SK-N-SH treated with all-trans-retinoic acid at 6 μM for 48 hours (cell line): Measurements from ENCODE around the gene PAK5.

Source experiments
- ATAC-seq: fragments of 200-7000 bp; cut with Tn5 transposase; 3 replicates; pipeline ENCODE4 v1.9.1; 2020; ENCODE audit warnings: mild to moderate bottlenecking, moderate library complexity
- ARNTL ChIP-seq: fragments of 450-650 bp; formaldehyde crosslinking; IDR thresholded peaks from 2 replicates; pipeline ENCODE4 v1.5.0; 2020; ENCODE audit warnings: low read depth, mild to moderate bottlenecking, moderate library complexity, borderline replicate concordance
- BACH2 ChIP-seq: fragments of 250-450 bp; sonication (Bioruptor Pico); IDR thresholded peaks from 2 replicates; pipeline ENCODE4 v1.9.0; 2021; ENCODE audit warnings: mild to moderate bottlenecking, borderline replicate concordance
- CSDC2 ChIP-seq: fragments of 250-450 bp; sonication (Bioruptor Pico); IDR thresholded peaks from 2 replicates; pipeline ENCODE4 v1.5.0; 2020; ENCODE audit warnings: mild to moderate bottlenecking, moderate library complexity
- ESRRG ChIP-seq: fragments of 250-450 bp; sonication (Bioruptor Pico); IDR thresholded peaks from 2 replicates; pipeline ENCODE4 v1.6.1; 2021; ENCODE audit warnings: mild to moderate bottlenecking
- ISL1 ChIP-seq: fragments of 250-450 bp; sonication (Bioruptor Pico); IDR thresholded peaks from 2 replicates; pipeline ENCODE4 v2.1.2; 2022; ENCODE audit warnings: mild to moderate bottlenecking, moderate library complexity
- OSR1 ChIP-seq: fragments of 250-450 bp; sonication (Bioruptor Pico); IDR thresholded peaks from 2 replicates; pipeline ENCODE4 v1.8.0; 2022; ENCODE audit warnings: moderate library complexity, mild to moderate bottlenecking, inconsistent platforms
- PPARA ChIP-seq: fragments of 250-450 bp; sonication (Bioruptor Pico); IDR thresholded peaks from 2 replicates; pipeline ENCODE4 v1.5.0; 2020; ENCODE audit warnings: mild to moderate bottlenecking, borderline replicate concordance
- RARB ChIP-seq: fragments of 250-450 bp; sonication (Bioruptor Pico); IDR thresholded peaks from 2 replicates; pipeline ENCODE4 v1.8.0; 2021; ENCODE audit warnings: mild to moderate bottlenecking, moderate library complexity
- SNAI2 ChIP-seq: fragments of 250-450 bp; sonication (Bioruptor Pico); IDR thresholded peaks from 2 replicates; pipeline ENCODE4 v1.5.0; 2020; ENCODE audit warnings: mild to moderate bottlenecking, moderate library complexity
- TCF4 ChIP-seq: fragments of 250-450 bp; sonication (Bioruptor Pico); IDR thresholded peaks from 2 replicates; pipeline ENCODE4 v1.8.0; 2021; ENCODE audit warnings: mild to moderate bottlenecking, moderate library complexity, borderline replicate concordance
- TOX ChIP-seq: fragments of 250-450 bp; sonication (Bioruptor Pico); IDR thresholded peaks from 2 replicates; pipeline ENCODE4 v1.8.0; 2021; ENCODE audit warnings: mild to moderate bottlenecking, moderate library complexity, borderline replicate concordance
- ZC3H10 ChIP-seq: fragments of 250-450 bp; sonication (Bioruptor Pico); IDR thresholded peaks from 2 replicates; pipeline ENCODE4 v1.5.1; 2021; ENCODE audit warnings: mild to moderate bottlenecking, moderate library complexity
- ZFP3 ChIP-seq: fragments of 250-450 bp; sonication (Bioruptor Pico); IDR thresholded peaks from 2 replicates; pipeline ENCODE4 v1.5.0; 2020; ENCODE audit warnings: mild to moderate bottlenecking, moderate library complexity
- ZFP30 ChIP-seq: fragments of 450-650 bp; formaldehyde crosslinking; IDR thresholded peaks from 2 replicates; pipeline ENCODE4 v1.5.0; 2022; ENCODE audit warnings: mild to moderate bottlenecking, moderate library complexity
- ZNF565 ChIP-seq: fragments of 450-650 bp; formaldehyde crosslinking; conservative IDR thresholded peaks from 2 replicates; pipeline ENCODE4 v1.5.0; 2020; ENCODE audit warnings: low read depth, mild to moderate bottlenecking, moderate library complexity
- ZNF70 ChIP-seq: fragments of 450-650 bp; formaldehyde crosslinking; IDR thresholded peaks from 2 replicates; pipeline ENCODE4 v1.5.0; 2020; ENCODE audit warnings: mild to moderate bottlenecking, moderate library complexity
- ZNF8 ChIP-seq: fragments of 450-650 bp; formaldehyde crosslinking; IDR thresholded peaks from 2 replicates; pipeline ENCODE4 v1.5.0; 2020; ENCODE audit warnings: mild to moderate bottlenecking, moderate library complexity
- TF ChIP-seq, protein P1 (sequence below): fragments of 250-450 bp; sonication (Bioruptor Pico); IDR thresholded peaks from 2 replicates; pipeline ENCODE4 v1.5.1; 2020; ENCODE audit warnings: low read depth, mild to moderate bottlenecking, moderate library complexity
- TF ChIP-seq, protein P2 (sequence below): fragments of 250-450 bp; sonication (Bioruptor Pico); IDR thresholded peaks from 2 replicates; pipeline ENCODE4 v1.5.0; 2020; ENCODE audit warnings: mild to moderate bottlenecking, moderate library complexity
- TF ChIP-seq, protein P3 (sequence below): fragments of 250-450 bp; sonication (Bioruptor Pico); IDR thresholded peaks from 2 replicates; pipeline ENCODE4 v1.5.1; 2021; ENCODE audit warnings: mild to moderate bottlenecking, moderate library complexity
- TF ChIP-seq, protein P4 (sequence below): fragments of 250-450 bp; sonication (Bioruptor Pico); IDR thresholded peaks from 2 replicates; pipeline ENCODE4 v1.8.0; 2020; ENCODE audit warnings: mild to moderate bottlenecking, moderate library complexity, borderline replicate concordance

PAK5 gene

DNA sequence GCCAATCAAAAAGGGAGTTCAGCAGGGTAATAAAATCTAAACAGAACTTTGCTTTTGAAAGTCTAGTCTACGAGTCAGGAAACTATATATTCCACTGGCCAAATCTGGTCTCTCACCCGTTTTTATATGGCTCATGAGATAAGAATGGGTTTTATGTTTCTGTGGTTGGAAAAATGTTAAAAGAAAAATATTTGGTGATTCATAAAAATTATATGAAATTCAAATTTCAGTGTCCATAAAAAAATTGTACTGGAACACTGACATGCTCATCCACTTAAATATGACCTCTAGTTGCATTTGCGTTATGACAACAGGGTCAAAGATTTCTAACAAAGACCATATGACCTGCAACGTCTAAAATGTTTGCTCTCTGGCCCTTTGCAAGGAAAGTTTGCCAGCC, 346.8 kb downstream of the PAK5 start:
- peak; percentile 87 for ATAC-seq

DNA sequence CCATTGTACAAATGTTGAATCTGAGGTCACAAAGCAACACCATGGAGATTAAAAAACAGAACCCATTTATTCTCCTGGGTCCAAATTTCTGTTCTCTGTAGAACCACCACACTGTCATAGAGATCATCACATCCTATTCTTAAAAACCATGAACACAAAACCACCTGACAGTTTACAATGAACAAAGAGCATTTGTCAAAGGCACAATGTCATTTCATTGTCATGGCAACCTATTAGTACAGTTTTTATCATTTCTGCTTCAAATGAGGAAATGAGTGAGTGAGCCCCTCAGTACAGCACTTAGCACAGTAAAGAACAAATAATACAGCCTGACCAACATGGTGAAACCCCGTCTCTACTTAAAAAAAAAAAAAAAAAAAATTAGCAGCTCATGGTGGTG, 347.6 kb downstream of the PAK5 start:
- peak; percentile 8; the same call in 2 of the 3 replicates for ATAC-seq
- TF ChIP-seq ZFP30 (CRISPR knock-in tag): no peak
- TF ChIP-seq OSR1 (CRISPR knock-in tag): no peak
- no peak for TF ChIP-seq ZNF565 (CRISPR knock-in tag)
- TF ChIP-seq ZC3H10 (CRISPR knock-in tag): no peak

More for the DNA sequence above, 346.8 kb downstream of the PAK5 start:
- TF ChIP-seq BACH2 (CRISPR knock-in tag) (no peak), TCF4 (CRISPR knock-in tag) (no peak), PPARA (no peak), ZC3H10 (CRISPR knock-in tag) (no peak), ISL1 (no peak), ESRRG (CRISPR knock-in tag) (no peak), TOX (CRISPR knock-in tag) (no peak), OSR1 (CRISPR knock-in tag) (no peak), ZNF8 (CRISPR knock-in tag) (no peak), ZNF70 (CRISPR knock-in tag) (no peak), ZFP30 (CRISPR knock-in tag) (no peak), CSDC2 (CRISPR knock-in tag) (no peak), ZFP3 (CRISPR knock-in tag) (no peak), ARNTL (CRISPR knock-in tag) (no peak), RARB (CRISPR knock-in tag) (no peak)
- TF ChIP-seq, protein P1, sequence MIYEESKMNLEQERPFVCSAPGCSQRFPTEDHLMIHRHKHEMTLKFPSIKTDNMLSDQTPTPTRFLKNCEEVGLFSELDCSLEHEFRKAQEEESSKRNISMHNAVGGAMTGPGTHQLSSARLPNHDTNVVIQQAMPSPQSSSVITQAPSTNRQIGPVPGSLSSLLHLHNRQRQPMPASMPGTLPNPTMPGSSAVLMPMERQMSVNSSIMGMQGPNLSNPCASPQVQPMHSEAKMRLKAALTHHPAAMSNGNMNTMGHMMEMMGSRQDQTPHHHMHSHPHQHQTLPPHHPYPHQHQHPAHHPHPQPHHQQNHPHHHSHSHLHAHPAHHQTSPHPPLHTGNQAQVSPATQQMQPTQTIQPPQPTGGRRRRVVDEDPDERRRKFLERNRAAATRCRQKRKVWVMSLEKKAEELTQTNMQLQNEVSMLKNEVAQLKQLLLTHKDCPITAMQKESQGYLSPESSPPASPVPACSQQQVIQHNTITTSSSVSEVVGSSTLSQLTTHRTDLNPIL: no peak
- TF ChIP-seq, protein P2, sequence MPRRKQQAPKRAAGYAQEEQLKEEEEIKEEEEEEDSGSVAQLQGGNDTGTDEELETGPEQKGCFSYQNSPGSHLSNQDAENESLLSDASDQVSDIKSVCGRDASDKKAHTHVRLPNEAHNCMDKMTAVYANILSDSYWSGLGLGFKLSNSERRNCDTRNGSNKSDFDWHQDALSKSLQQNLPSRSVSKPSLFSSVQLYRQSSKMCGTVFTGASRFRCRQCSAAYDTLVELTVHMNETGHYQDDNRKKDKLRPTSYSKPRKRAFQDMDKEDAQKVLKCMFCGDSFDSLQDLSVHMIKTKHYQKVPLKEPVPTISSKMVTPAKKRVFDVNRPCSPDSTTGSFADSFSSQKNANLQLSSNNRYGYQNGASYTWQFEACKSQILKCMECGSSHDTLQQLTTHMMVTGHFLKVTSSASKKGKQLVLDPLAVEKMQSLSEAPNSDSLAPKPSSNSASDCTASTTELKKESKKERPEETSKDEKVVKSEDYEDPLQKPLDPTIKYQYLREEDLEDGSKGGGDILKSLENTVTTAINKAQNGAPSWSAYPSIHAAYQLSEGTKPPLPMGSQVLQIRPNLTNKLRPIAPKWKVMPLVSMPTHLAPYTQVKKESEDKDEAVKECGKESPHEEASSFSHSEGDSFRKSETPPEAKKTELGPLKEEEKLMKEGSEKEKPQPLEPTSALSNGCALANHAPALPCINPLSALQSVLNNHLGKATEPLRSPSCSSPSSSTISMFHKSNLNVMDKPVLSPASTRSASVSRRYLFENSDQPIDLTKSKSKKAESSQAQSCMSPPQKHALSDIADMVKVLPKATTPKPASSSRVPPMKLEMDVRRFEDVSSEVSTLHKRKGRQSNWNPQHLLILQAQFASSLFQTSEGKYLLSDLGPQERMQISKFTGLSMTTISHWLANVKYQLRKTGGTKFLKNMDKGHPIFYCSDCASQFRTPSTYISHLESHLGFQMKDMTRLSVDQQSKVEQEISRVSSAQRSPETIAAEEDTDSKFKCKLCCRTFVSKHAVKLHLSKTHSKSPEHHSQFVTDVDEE (CRISPR knock-in tag): no peak
- TF ChIP-seq, protein P3, sequence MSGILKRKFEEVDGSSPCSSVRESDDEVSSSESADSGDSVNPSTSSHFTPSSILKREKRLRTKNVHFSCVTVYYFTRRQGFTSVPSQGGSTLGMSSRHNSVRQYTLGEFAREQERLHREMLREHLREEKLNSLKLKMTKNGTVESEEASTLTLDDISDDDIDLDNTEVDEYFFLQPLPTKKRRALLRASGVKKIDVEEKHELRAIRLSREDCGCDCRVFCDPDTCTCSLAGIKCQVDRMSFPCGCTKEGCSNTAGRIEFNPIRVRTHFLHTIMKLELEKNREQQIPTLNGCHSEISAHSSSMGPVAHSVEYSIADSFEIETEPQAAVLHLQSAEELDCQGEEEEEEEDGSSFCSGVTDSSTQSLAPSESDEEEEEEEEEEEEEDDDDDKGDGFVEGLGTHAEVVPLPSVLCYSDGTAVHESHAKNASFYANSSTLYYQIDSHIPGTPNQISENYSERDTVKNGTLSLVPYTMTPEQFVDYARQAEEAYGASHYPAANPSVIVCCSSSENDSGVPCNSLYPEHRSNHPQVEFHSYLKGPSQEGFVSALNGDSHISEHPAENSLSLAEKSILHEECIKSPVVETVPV (CRISPR knock-in tag): no peak
- TF ChIP-seq, protein P4, sequence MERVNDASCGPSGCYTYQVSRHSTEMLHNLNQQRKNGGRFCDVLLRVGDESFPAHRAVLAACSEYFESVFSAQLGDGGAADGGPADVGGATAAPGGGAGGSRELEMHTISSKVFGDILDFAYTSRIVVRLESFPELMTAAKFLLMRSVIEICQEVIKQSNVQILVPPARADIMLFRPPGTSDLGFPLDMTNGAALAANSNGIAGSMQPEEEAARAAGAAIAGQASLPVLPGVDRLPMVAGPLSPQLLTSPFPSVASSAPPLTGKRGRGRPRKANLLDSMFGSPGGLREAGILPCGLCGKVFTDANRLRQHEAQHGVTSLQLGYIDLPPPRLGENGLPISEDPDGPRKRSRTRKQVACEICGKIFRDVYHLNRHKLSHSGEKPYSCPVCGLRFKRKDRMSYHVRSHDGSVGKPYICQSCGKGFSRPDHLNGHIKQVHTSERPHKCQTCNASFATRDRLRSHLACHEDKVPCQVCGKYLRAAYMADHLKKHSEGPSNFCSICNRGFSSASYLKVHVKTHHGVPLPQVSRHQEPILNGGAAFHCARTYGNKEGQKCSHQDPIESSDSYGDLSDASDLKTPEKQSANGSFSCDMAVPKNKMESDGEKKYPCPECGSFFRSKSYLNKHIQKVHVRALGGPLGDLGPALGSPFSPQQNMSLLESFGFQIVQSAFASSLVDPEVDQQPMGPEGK: no peak

DNA sequence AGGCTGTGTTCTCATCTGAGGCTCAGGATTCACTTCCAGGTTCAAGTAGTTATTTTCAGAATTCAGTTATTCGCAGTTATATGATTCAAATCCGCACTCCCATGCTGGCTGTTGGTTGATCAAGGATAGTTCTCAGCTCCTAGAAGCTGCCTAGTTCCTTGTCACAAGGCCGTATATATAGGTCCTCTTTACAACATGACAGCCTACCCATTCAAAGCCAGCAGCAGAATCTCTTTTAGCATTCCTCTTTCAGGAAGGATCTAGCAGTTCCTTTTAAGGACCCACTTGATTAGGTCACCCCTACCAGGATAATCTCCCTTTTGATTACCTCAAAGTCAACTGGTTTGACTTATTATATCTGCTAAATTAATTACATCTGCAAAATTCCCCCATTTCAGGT, 348.2 kb downstream of the PAK5 start:
- ATAC-seq: no peak
- TF ChIP-seq SNAI2 (no peak), ARNTL (CRISPR knock-in tag) (no peak), ZFP3 (CRISPR knock-in tag) (no peak), ZNF70 (CRISPR knock-in tag) (no peak), ZNF8 (CRISPR knock-in tag) (no peak), TOX (CRISPR knock-in tag) (no peak)
- TF ChIP-seq, protein P4: no peak
- TF ChIP-seq, protein P2 (CRISPR knock-in tag): no peak
